Gastroesophageal sphincter (tissue), 4 donors: ENCODE data around the gene SPEF2. TPM values are rescaled to one million over a fixed set of nuclear protein-coding genes. Genes with fewer than 3 reads are reported as not detected.

Source experiments
- ATAC-seq: fragments of 150-250 bp; one replicate; pipeline ENCODE4 v1.9.1; 2016; ENCODE audit warnings: mild to moderate bottlenecking, moderate library complexity
- H3K27ac ChIP-seq, 4 donors: fragments of 200-600 bp; sonication (generic) in 3 of 4; 1 replicate in 3 of 4; 2 replicates in 1 of 4; pipeline ENCODE4 v1.5.1; 2016 to 2019
- H3K27me3 ChIP-seq: fragments of 200-600 bp; sonication (generic); one replicate; pipeline ENCODE4 v1.5.1; 2019
- H3K36me3 ChIP-seq, 2 donors: fragments of 200-600 bp; sonication (generic); one replicate each; pipeline ENCODE4 v1.5.1; 2019; ENCODE audit warnings: control low read depth in 1 of 2
- H3K4me1 ChIP-seq, 3 donors: fragments of 200-600 bp; sonication (generic); 1 replicate in 2 of 3; 2 replicates in 1 of 3; pipeline ENCODE4 v1.5.1; 2016 to 2019; ENCODE audit warnings: control low read depth in 2 of 3
- H3K4me3 ChIP-seq, 2 donors: fragments of 200-600 bp; sonication (generic); one replicate each; pipeline ENCODE4 v1.5.1; 2019; ENCODE audit warnings: mild to moderate bottlenecking in 1 of 2, moderate library complexity in 1 of 2
- H3K9me3 ChIP-seq, 3 donors: fragments of 200-600 bp; sonication (generic); one replicate each; pipeline ENCODE4 v1.5.1; 2017 to 2019; ENCODE audit warnings: control low read depth in 2 of 3
- CTCF ChIP-seq, 4 experiments: fragments of 200-600 bp in 2 of 4; fragments of 450-650 bp in 2 of 4; sonication (generic) in 1 of 4; IDR thresholded peaks; one replicate each; pipeline ENCODE4 v1.5.1; 2017 to 2019; ENCODE audit warnings: antibody characterized with exemption in 4 of 4, mild to moderate bottlenecking in 2 of 4, moderate library complexity in 2 of 4
- EP300 ChIP-seq: sonication (generic); formaldehyde crosslinking; IDR thresholded peaks from one replicate; pipeline ENCODE4 v1.6.1; 2017; ENCODE audit warnings: antibody characterized with exemption, mild to moderate bottlenecking
- POLR2A ChIP-seq, 2 donors: fragments of 450-650 bp; IDR thresholded peaks; one replicate each; pipeline ENCODE4 v1.6.1; 2017; ENCODE audit warnings: antibody characterized with exemption in 2 of 2, mild to moderate bottlenecking in 2 of 2, moderate library complexity in 1 of 2
- POLR2AphosphoS5 ChIP-seq: sonication (generic); formaldehyde crosslinking; IDR thresholded peaks from one replicate; pipeline ENCODE4 v1.6.1; 2017; ENCODE audit warnings: antibody characterized with exemption
- WGBS, 2 donors: methylation state at CpG; one replicate each; pipeline ENCODE4 v1.1.5; 2018; ENCODE audit warnings: low coverage in 1 of 2; 5-methylcytosine and 5-hydroxymethylcytosine counted together
- total RNA-seq, 4 donors: library from RNA; depleted of rRNA; stranded (reverse); fragments of >200 nt; gene quantifications; one replicate each; pipeline ENCODE4 v1.1.0, GENCODE V29; 2016

Gene SPEF2
- total RNA-seq, 4 donors from 2014 or later, result 2.1 to 5.8 (median 3.1) TPM

GRCh38 chr5:35849860-35850259 is 232.2 kb downstream of the SPEF2 start:
- no peaks in the 10 kb centered on the region for H3K27me3 ChIP-seq
- peaks cover 0 to 19% (median 0%) of the 10 kb centered on the region in 3 donors for H3K4me1 ChIP-seq
- whole genome bisulfite sequencing, 2 donors, result 76% methylated on average over 2 to 3 of the region's 6 CpGs
- no peaks in the 10 kb centered on the region for H3K36me3 ChIP-seq
- TF ChIP-seq EP300, result no peak
- TF ChIP-seq CTCF (IDR thresholded peaks at IDR 0.05), result no peak
- ATAC-seq, result no peak
- H3K27ac ChIP-seq, result no peak overlapping the region
- H3K4me3 ChIP-seq, result no peak overlapping the region
- peaks cover 0 to 10% (median 0%) of the 10 kb centered on the region in 3 donors for H3K9me3 ChIP-seq

- Histone ChIP-seq H3K9me3 (no peaks in the 10 kb centered on the region), H3K4me1 (peaks cover 0 to 19% (median 0%) of the 10 kb centered on the region in 3 donors), H3K27me3 (no peaks in the 10 kb centered on the region), H3K4me3 (peak overlapping the region; percentile 27 to 30), H3K27ac (no peak overlapping the region), H3K36me3 (no peaks in the 10 kb centered on the region)
- no peak for ATAC-seq
- 28 to 32% methylated on average over 6 to 8 of the region's 8 CpGs for WGBS, 2 donors
- no peak for TF ChIP-seq EP300
- no peak for TF ChIP-seq POLR2AphosphoS5
- TF ChIP-seq CTCF (IDR thresholded peaks at IDR 0.05), result no peak
- TF ChIP-seq POLR2A (IDR thresholded peaks at IDR 0.05), result no peak
Observed at GRCh38 chr5:35850967-35851680, 233.5 kb downstream of the SPEF2 start.

- Histone ChIP-seq H3K27me3 (no peaks in the 10 kb centered on the region), H3K27ac (no peak overlapping the region), H3K4me3 (no peak overlapping the region), H3K9me3 (no peaks in the 10 kb centered on the region), H3K36me3 (no peaks in the 10 kb centered on the region), H3K4me1 (peaks cover 0 to 19% (median 0%) of the 10 kb centered on the region in 3 donors)
- no peak for ATAC-seq
- 40 to 47% methylated on average over 3 of the region's 8 CpGs for whole genome bisulfite sequencing, 2 donors
- TF ChIP-seq CTCF (IDR thresholded peaks at IDR 0.05), result no peak
- no peak for TF ChIP-seq EP300
- TF ChIP-seq POLR2AphosphoS5, result no peak
- no peak for TF ChIP-seq POLR2A (IDR thresholded peaks at IDR 0.05)
Observed at GRCh38 chr5:35852084-35852734, 234.5 kb downstream of the SPEF2 start.

GRCh38 chr5:35852773-35853172 is 235.1 kb downstream of the SPEF2 start:
- no peak for ATAC-seq
- no peak overlapping the region for H3K27ac ChIP-seq
- no peaks in the 10 kb centered on the region for H3K27me3 ChIP-seq
- H3K4me1 ChIP-seq, result peaks cover 0 to 19% (median 0%) of the 10 kb centered on the region in 3 donors
- TF ChIP-seq POLR2AphosphoS5, result no peak
- no peaks in the 10 kb centered on the region for H3K36me3 ChIP-seq
- H3K9me3 ChIP-seq, result no peaks in the 10 kb centered on the region
- no peak overlapping the region for H3K4me3 ChIP-seq

- H3K4me1 ChIP-seq, result peaks cover 0 to 19% (median 0%) of the 10 kb centered on the region in 3 donors
- peak; percentile 11 for ATAC-seq
- H3K27me3 ChIP-seq, result no peaks in the 10 kb centered on the region
- H3K9me3 ChIP-seq, result no peaks in the 10 kb centered on the region
- TF ChIP-seq EP300 (no peak), POLR2AphosphoS5 (no peak)
- no peak overlapping the region for H3K27ac ChIP-seq
- H3K36me3 ChIP-seq, result no peaks in the 10 kb centered on the region
- no peak overlapping the region for H3K4me3 ChIP-seq
- no CpG with 5 or more reads among the region's 3 CpGs for WGBS, 2 donors
Observed at GRCh38 chr5:35853631-35854030, 236.0 kb downstream of the SPEF2 start.

- no peak overlapping the region for H3K27ac ChIP-seq
- ATAC-seq, result no peak
- peaks cover 0 to 19% (median 0%) of the 10 kb centered on the region in 3 donors for H3K4me1 ChIP-seq
- 88% methylated on average over 1 of the region's 1 CpG; no CpG with 5 or more reads in 1 of the 2 donors for WGBS, 2 donors
- H3K27me3 ChIP-seq, result no peaks in the 10 kb centered on the region
- H3K4me3 ChIP-seq, result no peak overlapping the region
- TF ChIP-seq CTCF (IDR thresholded peaks at IDR 0.05), result no peak
- no peak for TF ChIP-seq POLR2AphosphoS5
- no peak for TF ChIP-seq POLR2A (IDR thresholded peaks at IDR 0.05)
- no peak for TF ChIP-seq EP300
- H3K9me3 ChIP-seq, result no peaks in the 10 kb centered on the region
- H3K36me3 ChIP-seq, result no peaks in the 10 kb centered on the region
Observed at GRCh38 chr5:35854248-35854647, 236.6 kb downstream of the SPEF2 start.
